ENCODE data around the gene PLS1. TPM values are rescaled to one million over a fixed set of nuclear protein-coding genes. Genes with fewer than 3 reads are reported as not detected.

PLS1 gene
- total RNA-seq, 4 donors from 2014 or later: 13.3 to 21.3 (median 16.8) TPM

DNA sequence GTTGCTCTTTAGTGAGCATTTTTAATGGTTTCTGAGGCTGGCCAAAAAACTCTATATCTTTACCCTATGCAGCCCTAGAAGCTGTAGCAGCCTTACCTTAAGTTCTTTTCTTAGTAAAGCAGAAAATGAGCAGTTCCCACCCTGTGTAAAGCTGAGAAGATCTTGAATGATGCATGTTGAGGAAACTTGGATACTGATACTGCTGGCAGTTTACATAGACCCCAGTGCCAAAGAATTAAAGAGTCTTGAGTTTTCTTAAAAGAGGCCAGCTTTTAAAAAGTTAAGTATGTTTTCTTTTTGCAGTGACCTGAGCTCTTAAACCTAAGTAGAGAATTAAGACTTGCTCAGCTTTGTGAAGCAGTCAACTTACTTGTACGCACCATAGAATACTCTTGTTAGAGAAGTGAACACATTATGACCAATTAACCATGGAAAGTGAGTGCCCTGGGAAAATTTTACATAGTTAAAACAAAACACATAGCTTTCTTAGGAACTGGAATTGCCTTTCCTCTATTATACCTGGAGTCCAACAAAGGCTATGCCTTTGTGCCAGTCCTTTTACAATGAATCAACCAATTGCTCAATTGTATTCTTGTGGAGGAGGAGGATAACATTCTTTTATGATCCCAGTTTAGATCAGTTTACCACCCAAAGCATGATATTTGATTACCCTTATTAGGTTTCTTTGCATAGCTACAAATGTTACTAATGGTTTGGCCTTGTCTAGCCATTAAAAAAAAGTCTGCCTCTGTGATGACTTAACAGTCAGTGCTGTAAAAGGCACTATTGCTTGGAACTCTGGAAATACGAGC is 28.4 kb downstream of the PLS1 start:
- no peaks in the 10 kb centered on the region for H3K9me3 ChIP-seq
- no peaks in the 10 kb centered on the region for H3K27me3 ChIP-seq
- no peak overlapping the region for H3K27ac ChIP-seq
- WGBS, 2 donors: 70 to 74% methylated on average over 2 of the region's 2 CpGs
- no peak overlapping the region for H3K4me3 ChIP-seq (replicated peaks in 1 of 3)
- intact Hi-C loops (cut with DNase I): no loop called here
- no peaks in the 10 kb centered on the region for H3K4me1 ChIP-seq
- TF ChIP-seq, protein P1, sequence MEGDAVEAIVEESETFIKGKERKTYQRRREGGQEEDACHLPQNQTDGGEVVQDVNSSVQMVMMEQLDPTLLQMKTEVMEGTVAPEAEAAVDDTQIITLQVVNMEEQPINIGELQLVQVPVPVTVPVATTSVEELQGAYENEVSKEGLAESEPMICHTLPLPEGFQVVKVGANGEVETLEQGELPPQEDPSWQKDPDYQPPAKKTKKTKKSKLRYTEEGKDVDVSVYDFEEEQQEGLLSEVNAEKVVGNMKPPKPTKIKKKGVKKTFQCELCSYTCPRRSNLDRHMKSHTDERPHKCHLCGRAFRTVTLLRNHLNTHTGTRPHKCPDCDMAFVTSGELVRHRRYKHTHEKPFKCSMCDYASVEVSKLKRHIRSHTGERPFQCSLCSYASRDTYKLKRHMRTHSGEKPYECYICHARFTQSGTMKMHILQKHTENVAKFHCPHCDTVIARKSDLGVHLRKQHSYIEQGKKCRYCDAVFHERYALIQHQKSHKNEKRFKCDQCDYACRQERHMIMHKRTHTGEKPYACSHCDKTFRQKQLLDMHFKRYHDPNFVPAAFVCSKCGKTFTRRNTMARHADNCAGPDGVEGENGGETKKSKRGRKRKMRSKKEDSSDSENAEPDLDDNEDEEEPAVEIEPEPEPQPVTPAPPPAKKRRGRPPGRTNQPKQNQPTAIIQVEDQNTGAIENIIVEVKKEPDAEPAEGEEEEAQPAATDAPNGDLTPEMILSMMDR (IDR thresholded peaks at IDR 0.05): no peak
- TF ChIP-seq POLR2A (IDR thresholded peaks at IDR 0.05): no peak
- no peaks in the 10 kb centered on the region for H3K36me3 ChIP-seq
- DNase-seq: no peak

DNA sequence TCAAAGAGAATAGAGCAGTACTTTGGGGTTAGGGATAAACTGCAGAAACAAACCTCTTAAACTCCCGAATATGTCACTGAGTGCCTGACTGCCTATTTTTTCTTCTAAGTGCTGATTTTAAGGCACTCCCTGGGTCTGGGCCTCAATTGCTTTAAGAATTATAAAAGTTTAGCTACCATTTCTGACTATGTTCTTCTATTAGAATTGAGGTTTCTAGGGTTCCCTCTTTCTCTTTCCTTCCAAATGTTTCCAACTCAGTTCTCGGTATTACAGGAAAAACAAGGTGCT is 28.9 kb downstream of the PLS1 start:
- no peaks in the 10 kb centered on the region for H3K27me3 ChIP-seq
- H3K36me3 ChIP-seq: no peaks in the 10 kb centered on the region
- H3K4me3 ChIP-seq (replicated peaks in 1 of 3): no peak overlapping the region
- no peak overlapping the region for H3K27ac ChIP-seq
- no peaks in the 10 kb centered on the region for H3K4me1 ChIP-seq
- no peak for DNase-seq
- WGBS, 2 donors: 79 to 87% methylated on average over 2 of the region's 2 CpGs
- no peak for TF ChIP-seq POLR2A (IDR thresholded peaks at IDR 0.05)
- TF ChIP-seq, protein P1 (IDR thresholded peaks at IDR 0.05): no peak
- intact Hi-C loops (cut with DNase I): no loop called here
- no peaks in the 10 kb centered on the region for H3K9me3 ChIP-seq

DNA sequence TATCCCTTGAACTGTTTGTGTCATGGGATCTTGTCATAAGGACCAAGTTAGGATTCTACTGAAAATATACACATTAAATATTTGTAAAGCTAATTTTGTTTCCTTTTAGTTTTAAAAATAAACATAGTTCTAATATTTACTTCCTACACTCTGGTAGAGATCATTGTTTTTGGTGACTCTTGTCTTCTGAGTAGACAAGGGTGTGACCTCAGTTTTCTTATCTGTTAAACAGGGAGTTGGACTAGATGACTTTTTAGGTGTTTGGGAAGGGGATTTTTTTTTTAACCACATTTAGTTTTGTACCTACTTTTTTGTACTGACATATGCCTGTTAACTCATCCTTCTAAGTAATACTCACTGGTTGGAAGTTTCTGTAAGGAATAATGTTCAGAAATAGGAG is 30.8 kb downstream of the PLS1 start:
- no peaks in the 10 kb centered on the region for H3K36me3 ChIP-seq
- no peaks in the 10 kb centered on the region for H3K9me3 ChIP-seq
- H3K27ac ChIP-seq: no peak overlapping the region
- no peak overlapping the region for H3K4me3 ChIP-seq (replicated peaks in 1 of 3)
- TF ChIP-seq, protein P1 (IDR thresholded peaks at IDR 0.05): no peak
- TF ChIP-seq POLR2A (IDR thresholded peaks at IDR 0.05): no peak
- DNase-seq: no peak
- H3K27me3 ChIP-seq: no peaks in the 10 kb centered on the region
- intact Hi-C loops (cut with DNase I): no loop called here
- no peaks in the 10 kb centered on the region for H3K4me1 ChIP-seq

DNA sequence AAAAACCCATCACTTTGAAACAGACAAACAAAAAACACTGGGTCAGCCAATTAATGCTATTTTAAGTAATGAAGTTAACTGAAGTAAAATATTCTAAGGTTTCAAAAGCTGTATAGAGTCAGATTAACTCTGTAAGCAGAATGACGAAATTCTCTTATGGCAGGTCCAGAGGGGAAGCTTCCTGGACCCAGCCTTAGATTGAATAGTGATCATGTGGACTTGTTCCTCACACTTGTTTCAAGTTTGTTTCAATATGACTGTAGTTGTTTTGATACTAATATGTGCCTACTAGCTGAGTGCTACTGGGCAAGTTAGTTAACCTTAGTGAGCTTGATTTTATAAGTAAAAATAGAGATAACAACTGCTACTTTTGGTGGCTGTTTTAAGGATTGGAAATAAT is 32.6 kb downstream of the PLS1 start:
- DNase-seq: no peak
- Histone ChIP-seq H3K9me3 (no peaks in the 10 kb centered on the region), H3K27ac (no peak overlapping the region), H3K36me3 (no peaks in the 10 kb centered on the region), H3K27me3 (no peaks in the 10 kb centered on the region), H3K4me1 (no peaks in the 10 kb centered on the region), H3K4me3 (replicated peaks in 1 of 3) (no peak overlapping the region)
- intact Hi-C loops (cut with DNase I): no loop called here
- 74 to 90% methylated on average over 1 of the region's 1 CpG for WGBS, 2 donors
- TF ChIP-seq POLR2A (IDR thresholded peaks at IDR 0.05): no peak
- TF ChIP-seq, protein P1 (IDR thresholded peaks at IDR 0.05): no peak

DNA sequence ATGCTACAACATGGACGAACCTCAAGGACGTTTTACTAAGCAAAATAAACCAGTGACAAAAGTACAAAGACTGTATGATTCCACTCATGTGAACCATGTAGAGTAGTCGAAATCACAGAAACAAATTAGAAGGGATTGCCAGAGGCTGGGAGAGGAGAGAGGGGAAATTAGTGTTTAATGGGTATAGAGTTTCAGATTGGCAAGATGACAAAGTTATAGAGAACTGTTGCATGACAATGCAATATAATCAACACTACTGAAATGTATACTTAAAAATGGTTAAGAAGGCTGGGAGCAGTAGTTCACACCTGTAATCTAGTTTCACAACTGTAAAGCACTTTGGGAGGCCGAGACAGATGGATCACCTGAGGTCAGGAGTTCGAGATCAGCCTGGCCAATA is 36.9 kb downstream of the PLS1 start:
- Histone ChIP-seq H3K9me3 (no peaks in the 10 kb centered on the region), H3K27me3 (no peaks in the 10 kb centered on the region), H3K4me3 (replicated peaks in 1 of 3) (no peak overlapping the region), H3K36me3 (no peaks in the 10 kb centered on the region), H3K4me1 (no peaks in the 10 kb centered on the region), H3K27ac (no peak overlapping the region)
- DNase-seq: no peak
- intact Hi-C loops (cut with DNase I): no loop called here
- WGBS, 2 donors: 72 to 75% methylated on average over 5 of the region's 5 CpGs
- TF ChIP-seq POLR2A (IDR thresholded peaks at IDR 0.05): no peak
- TF ChIP-seq, protein P1 (IDR thresholded peaks at IDR 0.05): no peak
